PC-9 (cell line): Measurements from ENCODE around the gene MRPL49. TPM values are rescaled to one million over a fixed set of nuclear protein-coding genes. Genes with fewer than 3 reads are reported as not detected.

ENCODE experiments used
- BruUV-seq: library from RNA; stranded (reverse); fragments of 400-500 nt; replicated peaks from 2 replicates; lab custom pipeline; 2021; lab: Mats Ljungman, UMichigan
- CTCF ChIA-PET: fragments of 300-600 bp; sonication (Branson Sonifier 250); formaldehyde crosslinking; loops from one replicate; lab custom pipeline; 2022; ENCODE audit warnings: antibody characterized with exemption; lab: Charles Lee
- POLR2A ChIA-PET: fragments of 300-600 bp; sonication (Branson Sonifier 250); formaldehyde crosslinking; loops from one replicate; lab custom pipeline; 2022; ENCODE audit warnings: antibody characterized with exemption; ENCODE audit not compliant: unreplicated experiment; lab: Charles Lee
- DNase-seq, 2 experiments: peaks; one replicate each; pipeline versions ENCODE4 v3.0.0 to v3.0.0-alpha.2; 2015 to 2022; ENCODE audit warnings: mixed read lengths in 1 of 2
- H2AFZ ChIP-seq: fragments of 200-600 bp; sonication (generic); 2 replicates; pipeline ENCODE4 v1.8.1; 2017; ENCODE audit warnings: antibody characterized with exemption
- H3F3A ChIP-seq: fragments of 200-600 bp; sonication (generic); 2 replicates; pipeline ENCODE4 v1.8.1; 2017; ENCODE audit warnings: antibody characterized with exemption, mild to moderate bottlenecking, low read depth; ENCODE audit not compliant: insufficient read depth
- H3K27ac ChIP-seq: fragments of 200-600 bp; sonication (generic); 2 replicates; pipeline ENCODE4 v1.6.1; 2016; ENCODE audit warnings: mixed run types
- H3K27me3 ChIP-seq: fragments of 200-600 bp; sonication (generic); 2 replicates; pipeline ENCODE4 v1.6.1; 2016; ENCODE audit warnings: low read depth, mixed run types; ENCODE audit not compliant: insufficient read depth
- H3K36me3 ChIP-seq: fragments of 200-600 bp; sonication (generic); 2 replicates; pipeline ENCODE4 v1.6.1; 2016; ENCODE audit warnings: low read depth, mixed run types
- H3K4me1 ChIP-seq: fragments of 200-600 bp; sonication (generic); replicated peaks from 2 replicates; pipeline ENCODE4 v1.6.1; 2016; ENCODE audit warnings: mixed run types; ENCODE audit not compliant: insufficient read depth
- H3K4me2 ChIP-seq: fragments of 200-600 bp; sonication (generic); 2 replicates; pipeline ENCODE4 v1.6.1; 2017; ENCODE audit warnings: mixed run types
- H3K4me3 ChIP-seq: fragments of 200-600 bp; sonication (generic); 2 replicates; pipeline ENCODE4 v1.6.1; 2016; ENCODE audit warnings: mixed run types
- H3K79me2 ChIP-seq: fragments of 200-600 bp; sonication (generic); 2 replicates; pipeline ENCODE4 v1.6.1; 2017; ENCODE audit warnings: low read depth, mixed run types
- H3K9me2 ChIP-seq: fragments of 200-600 bp; sonication (generic); 2 replicates; pipeline ENCODE4 v1.8.1; 2017; ENCODE audit warnings: mild to moderate bottlenecking; ENCODE audit not compliant: insufficient read depth
- H3K9me3 ChIP-seq: fragments of 200-600 bp; sonication (generic); 2 replicates; pipeline ENCODE4 v1.8.1; 2016; ENCODE audit warnings: low read depth; ENCODE audit not compliant: insufficient read depth
- H4K20me1 ChIP-seq: fragments of 200-600 bp; sonication (generic); 2 replicates; pipeline ENCODE4 v1.8.1; 2017; ENCODE audit not compliant: insufficient read depth
- CTCF ChIP-seq: fragments of 200-600 bp; sonication (generic); conservative IDR thresholded peaks from 2 replicates; pipeline ENCODE4 v1.6.1; 2017; ENCODE audit warnings: mixed run types, antibody characterized with exemption, mild to moderate bottlenecking, moderate library complexity
- EZH2 ChIP-seq: fragments of 200-600 bp; sonication (generic); IDR thresholded peaks from 2 replicates; pipeline ENCODE4 v1.8.0; 2017; ENCODE audit warnings: antibody characterized with exemption, low read depth
- intact Hi-C: fragments of 100-400 bp; cut with micrococcal nuclease; formaldehyde crosslinking; loops from one replicate; pipeline ENCODE4 v1.10.0; 2022; ENCODE audit not compliant: unreplicated experiment
- total RNA-seq: library from RNA; stranded (reverse); gene quantifications from 2 replicates; pipeline ENCODE4 v1.2.3, GENCODE V29; 2021

Gene MRPL49
- total RNA-seq, 1 experiment from 2014 or later: 95.0 TPM

DNA sequence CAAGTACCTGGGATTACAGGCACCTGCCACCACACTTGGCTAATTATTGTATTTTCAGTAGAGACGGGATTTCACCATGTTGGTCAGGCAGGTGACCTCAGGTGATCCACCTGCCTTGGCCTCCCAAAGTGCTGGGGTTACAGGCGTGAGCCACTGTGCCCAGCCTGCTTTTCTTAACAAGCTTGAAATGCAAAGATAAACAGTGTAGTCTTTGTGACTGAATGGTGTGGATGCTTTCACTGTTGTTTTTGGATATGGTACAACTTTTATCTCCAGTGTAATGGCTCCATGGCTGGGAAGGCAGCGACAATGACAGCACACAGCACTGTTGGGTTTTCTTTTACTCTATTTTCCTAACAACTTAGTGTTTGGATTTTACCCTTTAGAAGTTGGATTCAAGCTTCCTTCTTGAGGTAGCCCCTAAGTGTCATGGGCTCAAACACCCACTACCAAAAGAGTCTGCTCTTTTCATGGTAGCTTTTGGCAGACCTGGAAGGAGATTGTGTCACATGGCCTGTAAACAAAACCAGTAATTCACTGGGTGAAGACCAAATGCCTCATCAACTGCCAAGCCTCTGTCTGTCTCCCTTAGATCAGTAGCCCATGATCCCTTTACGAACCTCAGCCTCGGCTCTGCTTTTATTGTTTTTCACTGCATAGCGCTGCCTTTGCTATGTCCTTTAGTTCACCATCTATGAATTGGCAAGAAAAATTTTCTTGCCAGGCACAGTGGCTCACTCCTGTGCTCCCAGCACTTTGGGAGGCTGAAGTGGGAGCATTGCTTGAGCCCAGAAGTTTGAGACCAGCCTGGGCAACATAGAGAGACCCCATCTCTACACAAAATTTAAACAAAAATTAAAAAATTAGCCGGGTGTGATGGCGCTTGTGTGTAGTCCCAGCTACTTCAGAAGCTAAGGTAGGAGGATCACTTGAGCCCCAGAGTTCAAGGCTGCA, 19.7 kb upstream of the MRPL49 start:
- peaks cover 10% of the 10 kb centered on the region for H3K4me1 ChIP-seq
- peaks cover 27% of the 10 kb centered on the region for H3F3A ChIP-seq
- ChIA-PET CTCF (interaction anchor here (0.7 kb wide), 2 partner anchors 519 to 724 kb away, joined by 4 to 15 read pairs; no protein-coding TSS in a partner anchor), POLR2A (interaction anchor here (0.5 to 1.1 kb wide), 3 partner anchors 14 to 184 kb away, joined by 3 to 5 read pairs (median 3); no protein-coding TSS in a partner anchor)
- TF ChIP-seq EZH2: no peak
- TF ChIP-seq CTCF: no peak
- no TSS peak for BruUV-seq
- H3K4me2 ChIP-seq: no peak overlapping the region
- H3K79me2 ChIP-seq: peaks cover 39% of the 10 kb centered on the region
- no peaks in the 10 kb centered on the region for H3K27me3 ChIP-seq
- H3K9me3 ChIP-seq: no peaks in the 10 kb centered on the region
- H3K36me3 ChIP-seq: 0 out of 2 replicates have a peak, but pooled peaks cover 6% of the 10 kb centered on the region
- no peak for DNase-seq
- intact Hi-C loops: no loop called here
- no peak overlapping the region for H3K27ac ChIP-seq
- H4K20me1 ChIP-seq: no peaks in the 10 kb centered on the region; the same call in 1 of the 2 replicates
- H3K4me3 ChIP-seq: no peak overlapping the region
- H3K9me2 ChIP-seq: no peaks in the 10 kb centered on the region
- H2AFZ ChIP-seq: no peak overlapping the region

DNA sequence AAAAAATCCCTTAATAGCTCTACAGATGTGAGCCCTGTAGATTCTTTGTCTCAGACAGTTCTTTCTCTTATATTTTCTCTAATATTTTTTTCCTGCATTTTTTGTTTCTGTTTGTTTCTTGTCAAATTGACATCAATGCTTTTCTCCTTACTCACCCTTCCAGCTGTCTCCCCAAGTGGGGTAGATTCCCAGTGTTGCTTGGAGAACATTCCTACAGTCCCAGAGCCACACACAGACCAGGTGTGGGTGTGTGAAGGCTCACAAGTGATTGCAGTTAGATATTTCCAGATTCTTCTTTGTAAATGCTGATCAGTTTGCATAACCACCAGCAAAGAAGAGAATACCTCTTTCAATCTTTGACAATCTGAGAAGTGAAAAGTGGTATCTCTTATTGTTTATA, 18.6 kb upstream of the MRPL49 start:
- H3K9me2 ChIP-seq: no peaks in the 10 kb centered on the region
- no TSS peak for BruUV-seq
- H3F3A ChIP-seq: peaks cover 26% of the 10 kb centered on the region
- ChIA-PET CTCF (interaction anchor here (0.7 kb wide), 1 partner anchor 520 kb away, joined by 4 read pairs; no protein-coding TSS in a partner anchor), POLR2A (no interaction called here)
- H3K27ac ChIP-seq: no peak overlapping the region
- H2AFZ ChIP-seq: no peak overlapping the region
- no peak overlapping the region for H3K4me2 ChIP-seq
- H4K20me1 ChIP-seq: no peaks in the 10 kb centered on the region; the same call in 1 of the 2 replicates
- no peaks in the 10 kb centered on the region for H3K27me3 ChIP-seq
- H3K79me2 ChIP-seq: peaks cover 29% of the 10 kb centered on the region
- no peak for TF ChIP-seq EZH2
- TF ChIP-seq CTCF: no peak
- DNase-seq: no peak
- intact Hi-C loops: no loop called here
- H3K9me3 ChIP-seq: no peaks in the 10 kb centered on the region
- 0 out of 2 replicates have a peak, but pooled peaks cover 2% of the 10 kb centered on the region for H3K36me3 ChIP-seq
- peaks cover 8% of the 10 kb centered on the region for H3K4me1 ChIP-seq
- H3K4me3 ChIP-seq: no peak overlapping the region

DNA sequence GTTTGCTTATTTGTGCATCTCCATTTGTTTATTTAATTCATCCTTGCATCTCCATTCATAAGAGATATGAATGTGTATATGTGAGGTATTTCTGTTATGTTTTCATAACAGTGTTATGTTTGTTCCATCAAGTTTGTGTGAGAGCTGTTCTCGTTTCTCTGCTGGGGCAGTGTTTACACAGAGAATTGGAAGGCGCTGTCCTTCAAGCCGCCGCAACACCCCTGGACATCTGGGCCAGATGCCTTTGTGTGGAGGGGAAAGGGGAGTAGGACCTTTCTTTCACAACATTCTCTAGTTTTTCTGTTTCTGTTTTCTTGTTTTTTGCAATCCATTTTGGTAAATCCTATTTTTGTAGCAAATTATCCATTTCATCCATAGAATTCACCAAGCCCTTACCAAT, 17.5 kb upstream of the MRPL49 start:
- intact Hi-C loops: no loop called here
- Histone ChIP-seq H3K9me3 (no peaks in the 10 kb centered on the region), H3K27me3 (no peaks in the 10 kb centered on the region), H3K4me1 (peaks cover 14% of the 10 kb centered on the region), H3K9me2 (no peaks in the 10 kb centered on the region), H3K27ac (no peak overlapping the region), H3K36me3 (no peaks in the 10 kb centered on the region), H3F3A (peaks cover 36% of the 10 kb centered on the region), H3K4me3 (no peak overlapping the region), H3K79me2 (peaks cover 17% of the 10 kb centered on the region), H2AFZ (no peak overlapping the region), H3K4me2 (no peak overlapping the region), H4K20me1 (no peaks in the 10 kb centered on the region; the same call in 1 of the 2 replicates)
- DNase-seq: no peak
- ChIA-PET POLR2A (no interaction called here), CTCF (no interaction called here)
- BruUV-seq: no TSS peak
- TF ChIP-seq CTCF: no peak
- no peak for TF ChIP-seq EZH2
